GM18519 (cell line): ENCODE data around the gene TPRA1.
"Not testable (repeated sequence)": the region's sequence is repeated elsewhere in the genome, so short reads cannot be mapped to it uniquely, and the experiment has no call there.

Experiments
- ATAC-seq: cut with Tn5 transposase; IDR thresholded peaks from one replicate; pipeline ENCODE4 v1.9.1; 2021; ENCODE audit warnings: mild to moderate bottlenecking, moderate library complexity; ENCODE audit not compliant: unreplicated experiment, low FRiP score

Gene TPRA1

GRCh38 chr3:127616836-127617605, 26.5 kb upstream of the TPRA1 start:
- no peak for ATAC-seq

DNA sequence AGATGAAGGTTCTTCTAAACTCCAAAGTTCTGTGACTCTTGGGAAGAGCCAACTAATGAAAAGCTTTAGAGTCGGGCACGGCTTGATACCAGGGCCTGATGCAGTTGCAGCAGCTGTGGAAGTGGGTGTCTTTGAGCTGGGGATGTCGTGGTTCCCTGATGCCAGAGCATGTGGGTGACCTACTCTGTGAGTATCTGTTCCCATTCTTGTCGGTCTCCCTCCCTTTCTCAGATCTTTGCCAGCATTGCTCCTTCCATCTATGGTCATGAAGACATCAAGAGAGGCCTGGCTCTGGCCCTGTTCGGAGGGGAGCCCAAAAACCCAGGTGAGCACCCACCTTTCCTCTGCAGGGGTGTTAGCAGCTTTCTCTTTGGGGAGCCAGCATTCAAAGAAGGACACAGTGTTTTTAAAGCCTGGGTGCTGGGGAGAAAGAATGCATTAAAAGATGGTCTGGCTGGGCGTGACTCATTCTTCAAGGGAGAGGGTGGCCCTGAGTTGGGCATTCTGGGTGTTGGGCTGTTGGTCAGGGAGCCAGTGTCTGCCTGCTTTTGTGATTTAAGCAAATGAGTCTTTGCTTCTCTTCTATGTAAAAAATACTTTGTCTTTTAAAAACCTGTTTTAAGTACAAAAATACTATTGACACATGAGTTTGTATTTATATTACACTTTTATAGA, 25.2 kb upstream of the TPRA1 start:
- ATAC-seq, result no peak

DNA sequence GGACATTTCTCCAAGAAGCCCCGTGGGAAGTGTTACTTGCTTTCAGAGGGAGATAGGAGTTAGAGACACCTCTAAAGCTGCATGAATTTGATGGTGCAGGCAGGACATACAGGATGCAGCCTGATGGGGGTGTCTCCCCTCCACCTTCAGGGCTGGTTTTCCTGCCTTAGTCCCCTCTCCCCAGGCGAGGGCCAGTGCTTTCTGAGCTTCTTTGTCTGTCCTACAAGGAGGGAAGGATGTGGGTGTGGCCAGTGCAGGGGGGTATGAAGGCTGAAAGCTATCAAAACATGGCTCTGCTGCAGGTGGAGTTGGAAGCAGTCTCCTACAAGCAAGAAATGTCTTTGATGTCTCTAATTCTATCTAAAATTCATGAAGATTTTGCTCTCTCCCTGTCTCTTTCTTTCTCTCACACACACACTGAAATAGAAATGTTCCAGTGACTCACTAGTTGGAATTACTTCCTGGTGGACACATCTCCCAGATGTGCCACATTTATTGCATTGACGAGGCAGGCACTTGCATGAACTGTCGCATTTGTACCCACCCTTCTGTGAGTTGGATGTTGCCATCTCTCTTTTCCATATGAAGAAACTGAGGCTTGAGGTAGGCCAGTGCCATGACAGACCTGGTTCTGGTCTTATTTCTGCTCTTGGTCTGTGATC, 24.5 kb upstream of the TPRA1 start:
- no peak for ATAC-seq

DNA sequence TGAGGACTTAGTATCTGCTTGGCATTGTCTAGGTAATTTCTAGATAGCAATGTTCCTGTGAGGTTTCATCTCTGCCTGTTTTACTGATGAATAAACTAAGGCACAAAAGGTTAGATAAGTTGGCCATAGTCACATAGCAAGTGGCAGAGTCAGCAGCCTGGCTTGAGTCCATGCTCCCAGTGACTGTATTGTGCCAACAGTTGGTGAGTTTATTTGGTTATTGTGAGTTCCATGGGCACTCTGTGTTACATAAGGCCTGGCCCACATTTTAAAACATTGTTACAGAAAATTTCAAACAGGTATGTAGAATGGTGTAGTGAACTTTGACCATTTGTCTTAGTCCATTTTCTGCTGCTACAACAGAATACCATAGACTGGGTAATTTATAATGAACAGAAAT, 22.9 kb upstream of the TPRA1 start:
- no peak for ATAC-seq

DNA sequence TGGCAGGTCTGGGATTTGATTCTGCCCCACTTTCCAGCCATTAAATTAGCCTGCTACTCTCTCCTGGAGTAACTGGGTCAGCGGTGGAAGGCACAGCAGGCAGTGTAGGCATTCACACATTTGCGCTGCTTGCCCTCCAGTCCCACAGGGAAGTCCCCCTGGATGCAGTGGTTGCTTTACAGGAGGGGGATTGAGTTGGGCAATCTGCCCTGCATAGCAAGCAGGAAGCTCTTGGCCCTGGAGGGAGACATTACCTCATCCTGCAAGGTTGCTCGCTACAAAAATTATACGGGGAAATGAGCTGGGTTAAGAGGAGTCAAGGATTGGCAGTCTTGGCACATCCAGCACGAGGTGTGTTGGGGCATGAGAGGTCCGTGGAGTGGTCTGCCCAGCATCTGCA, 22.4 kb upstream of the TPRA1 start:
- ATAC-seq, result no peak

- ATAC-seq, result no peak
These were observed 20.7 kb upstream of the TPRA1 start for GRCh38 chr3:127611251-127611650.

DNA sequence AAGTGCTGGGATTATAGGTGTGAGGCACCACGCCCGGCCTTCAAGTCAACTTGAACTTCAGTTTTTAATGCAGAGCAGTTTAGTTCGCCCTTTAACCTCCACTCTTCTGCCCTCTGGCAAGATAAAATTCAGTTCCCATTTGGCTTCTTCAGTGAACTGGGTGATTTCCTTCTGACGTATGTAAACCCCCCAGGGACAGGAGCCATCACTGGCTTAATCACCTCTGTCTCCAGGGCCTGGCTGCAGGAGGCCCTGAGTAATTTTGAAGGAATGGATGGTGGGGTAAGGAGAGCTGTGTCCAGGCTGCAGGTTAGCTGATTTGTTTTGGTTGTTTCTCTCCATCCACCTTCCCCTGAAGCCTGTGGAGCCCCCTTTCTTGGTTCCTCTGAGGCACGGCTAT, 19.6 kb upstream of the TPRA1 start:
- ATAC-seq, result no peak

DNA sequence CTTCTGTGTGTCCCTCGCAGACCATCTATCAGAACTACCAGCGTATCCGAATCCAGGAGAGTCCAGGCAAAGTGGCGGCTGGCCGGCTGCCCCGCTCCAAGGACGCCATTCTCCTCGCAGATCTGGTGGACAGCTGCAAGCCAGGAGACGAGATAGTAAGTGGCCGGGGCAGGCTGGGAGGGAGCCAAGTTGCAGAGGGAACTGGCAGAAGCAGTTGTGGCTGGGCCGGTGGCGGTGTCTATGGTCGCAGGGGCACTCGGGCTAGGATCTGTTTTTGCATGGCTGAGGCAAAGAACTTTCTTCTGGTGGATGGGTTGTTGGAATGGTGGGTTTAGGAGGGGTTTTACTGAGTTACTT, 17.8 kb upstream of the TPRA1 start:
- no peak for ATAC-seq

GRCh38 chr3:127607675-127608361, 17.3 kb upstream of the TPRA1 start:
- no peak for ATAC-seq

DNA sequence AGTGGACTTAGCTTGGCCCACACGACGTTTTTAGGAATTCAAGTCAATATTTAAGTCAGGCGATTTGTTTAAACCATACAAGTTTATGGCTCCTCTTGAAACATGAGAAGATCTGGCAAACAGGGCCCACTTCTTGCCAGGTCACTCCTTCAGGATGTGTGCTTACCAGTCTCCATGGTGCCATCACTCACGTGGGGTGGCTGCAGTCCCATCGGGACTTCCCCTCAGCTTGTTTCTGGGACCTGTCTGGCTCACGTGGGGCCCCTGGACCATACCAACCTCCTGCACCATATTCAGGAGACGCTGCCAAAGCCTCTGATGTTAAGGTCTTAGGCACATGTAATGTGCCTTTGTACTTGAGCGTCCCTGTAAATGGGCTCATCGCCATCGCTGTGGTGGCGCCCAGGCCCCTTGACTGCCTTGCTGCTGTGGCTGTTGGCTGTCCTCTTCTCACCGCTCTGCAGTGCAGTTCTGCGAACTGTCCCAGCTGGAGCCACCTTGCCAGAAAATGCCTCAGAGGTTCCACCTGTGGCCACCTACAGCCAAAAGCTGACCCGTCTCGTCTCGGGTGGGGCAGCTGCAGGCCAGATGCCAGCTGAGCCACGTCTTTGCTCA, 16.6 kb upstream of the TPRA1 start:
- ATAC-seq, result no peak

GRCh38 chr3:127606086-127606805, 15.7 kb upstream of the TPRA1 start:
- no peak for ATAC-seq

DNA sequence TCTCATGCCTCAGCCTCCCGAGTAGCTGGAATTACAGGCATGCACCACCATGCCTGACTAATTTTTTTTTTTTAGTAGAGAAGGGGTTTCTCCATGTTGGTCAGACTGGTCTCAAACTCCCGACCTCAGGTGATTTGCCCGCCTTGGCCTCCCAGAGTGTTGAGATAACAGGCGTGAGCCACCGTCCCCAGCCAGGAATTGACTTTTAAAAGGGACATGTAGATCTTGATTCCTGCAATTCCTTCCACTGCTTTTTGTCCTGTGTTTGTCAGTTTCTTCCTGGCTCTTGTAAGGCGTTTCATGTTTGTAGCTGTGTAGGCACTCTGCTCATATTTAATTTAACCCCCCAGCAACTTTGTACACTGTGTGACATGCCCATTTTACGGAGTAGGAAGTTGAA, 15.0 kb upstream of the TPRA1 start:
- not testable (repeated sequence) for ATAC-seq

GRCh38 chr3:127604546-127605165, 14.1 kb upstream of the TPRA1 start:
- no peak for ATAC-seq

DNA sequence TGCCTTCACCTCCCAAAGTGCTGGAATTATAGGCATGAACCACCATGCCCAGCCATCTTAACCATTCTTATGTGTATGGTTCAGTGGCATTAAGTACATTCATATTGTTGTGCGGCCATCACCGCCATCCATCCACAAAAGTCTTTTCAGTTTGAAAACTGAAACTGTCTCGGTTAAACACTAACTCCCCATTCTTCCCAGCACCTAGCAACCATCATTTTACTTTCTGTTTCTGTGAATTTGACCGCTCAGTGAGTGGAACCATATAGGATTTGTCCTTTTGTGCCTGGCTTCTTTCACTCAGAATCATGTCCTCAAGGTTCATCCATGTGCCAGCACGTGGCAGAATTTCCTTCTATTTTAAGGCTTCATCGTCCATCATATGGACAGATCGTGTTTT, 13.5 kb upstream of the TPRA1 start:
- ATAC-seq, result no peak

GRCh38 chr3:127600749-127601456, 10.4 kb upstream of the TPRA1 start:
- ATAC-seq, result no peak

GRCh38 chr3:127598841-127599570, 8.5 kb upstream of the TPRA1 start:
- ATAC-seq, result no peak

DNA sequence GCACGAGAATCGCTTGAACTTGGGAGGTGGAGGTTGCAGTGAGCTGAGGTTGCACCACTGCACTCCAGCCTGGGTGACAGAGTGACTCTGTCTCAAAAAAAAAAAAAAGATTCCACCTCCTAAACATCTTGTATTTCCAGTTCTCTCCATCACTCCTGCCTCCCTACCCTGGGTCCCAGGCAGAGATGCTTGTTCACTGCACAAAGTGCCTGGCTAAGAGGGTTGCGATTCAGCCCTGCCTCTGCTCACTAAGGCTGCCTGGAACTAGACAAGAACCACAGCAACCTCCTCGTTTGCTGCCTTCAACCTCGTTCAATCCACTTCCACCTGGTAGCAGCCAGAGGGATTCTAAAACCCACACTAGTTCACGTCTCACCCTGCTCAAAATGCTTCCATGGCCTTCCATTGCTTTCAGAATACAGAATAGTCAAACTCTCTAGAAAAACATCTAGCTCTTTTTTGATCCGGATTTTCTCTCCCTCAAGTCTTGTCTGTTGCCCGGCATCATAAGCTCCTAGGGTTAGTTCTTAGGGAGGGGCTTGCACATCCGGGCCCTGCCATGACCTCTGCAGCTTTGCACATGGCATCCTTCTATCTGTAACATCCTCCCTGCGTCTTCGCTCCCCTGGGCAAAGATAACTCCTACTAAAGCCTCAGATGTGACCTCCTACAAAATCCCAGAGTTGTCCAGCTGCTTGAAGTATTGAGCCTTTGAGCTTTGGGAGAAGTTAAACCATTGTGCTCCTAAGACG, 6.7 kb upstream of the TPRA1 start:
- no peak for ATAC-seq

GRCh38 chr3:127595303-127595702, 4.8 kb upstream of the TPRA1 start:
- no peak for ATAC-seq
